ENCODE measurements around the gene SDK1.
"Not testable (repeated sequence)": the region's sequence is repeated elsewhere in the genome, so short reads cannot be mapped to it uniquely, and the experiment has no call there.

The SDK1 gene

GRCh38 chr7:3937605-3938004, 636.6 kb downstream of the SDK1 start:
- no peak for DNase-seq

DNA sequence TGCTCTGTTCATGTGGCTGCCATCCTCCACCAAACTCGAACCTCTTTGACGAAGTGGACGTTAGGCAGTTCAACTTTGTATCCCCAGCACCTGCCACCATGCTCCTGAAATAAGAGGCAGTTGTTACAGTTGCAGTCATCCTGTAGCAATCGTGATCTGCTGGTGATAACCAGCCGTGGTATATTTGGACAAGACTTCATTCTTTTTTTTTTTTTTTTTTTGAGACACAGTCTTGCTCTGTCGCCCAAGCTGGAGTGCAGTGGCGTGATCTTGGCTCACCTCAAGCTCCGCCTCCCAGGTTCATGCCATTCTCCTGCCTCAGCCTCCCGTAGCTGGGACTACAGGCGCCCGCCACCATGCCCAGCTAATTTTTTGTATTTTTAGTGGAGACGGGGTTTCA, 640.7 kb downstream of the SDK1 start:
- DNase-seq = not testable (repeated sequence)

- no peak for DNase-seq
These were observed 641.2 kb downstream of the SDK1 start for GRCh38 chr7:3942276-3942675.

DNA sequence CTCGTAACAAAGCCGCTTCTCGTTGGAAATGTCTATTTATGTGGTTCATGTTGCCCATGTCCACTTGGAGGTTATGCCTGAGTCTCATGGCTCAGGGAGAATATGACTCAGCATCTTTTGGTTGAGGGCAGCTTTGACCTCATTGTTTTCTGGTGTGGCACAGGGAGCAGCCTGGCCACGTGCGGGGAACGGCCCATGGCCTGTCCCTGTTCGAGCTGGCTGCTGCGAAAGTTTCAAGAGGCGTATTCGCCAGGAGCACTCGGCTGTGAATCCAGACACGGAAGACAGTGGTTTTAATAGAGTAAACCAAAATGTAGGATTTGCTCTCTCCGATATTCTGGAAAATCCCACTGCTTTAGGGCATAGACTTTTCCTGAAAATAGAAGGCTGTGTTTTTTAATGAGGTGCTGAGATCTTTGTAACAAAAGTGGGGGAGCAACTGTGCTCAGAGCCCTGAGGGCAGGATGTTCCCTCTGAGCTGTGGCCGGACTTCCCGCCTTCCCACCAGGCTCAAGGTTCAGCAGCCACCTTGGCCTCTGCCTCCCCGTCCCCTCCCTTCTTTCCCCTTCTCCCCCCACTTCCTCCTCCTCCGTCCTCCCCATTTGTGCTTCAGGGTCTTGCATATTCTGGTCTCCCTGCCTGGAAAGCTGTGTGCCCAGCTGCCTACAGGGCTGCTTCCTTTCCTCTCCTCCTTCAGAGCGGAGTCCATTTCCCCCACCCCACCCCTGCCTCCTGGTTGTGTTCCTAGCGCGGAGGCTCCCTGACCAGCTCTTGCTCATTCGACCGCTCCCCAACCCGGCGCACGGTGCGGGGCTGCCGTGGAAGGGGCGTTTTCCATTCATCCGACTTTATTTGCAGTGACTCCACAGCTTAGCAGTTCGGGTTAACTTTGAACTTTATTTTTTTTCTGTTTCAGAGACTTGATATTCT, 642.0 kb downstream of the SDK1 start:
- peak; percentile 75 for DNase-seq

DNA sequence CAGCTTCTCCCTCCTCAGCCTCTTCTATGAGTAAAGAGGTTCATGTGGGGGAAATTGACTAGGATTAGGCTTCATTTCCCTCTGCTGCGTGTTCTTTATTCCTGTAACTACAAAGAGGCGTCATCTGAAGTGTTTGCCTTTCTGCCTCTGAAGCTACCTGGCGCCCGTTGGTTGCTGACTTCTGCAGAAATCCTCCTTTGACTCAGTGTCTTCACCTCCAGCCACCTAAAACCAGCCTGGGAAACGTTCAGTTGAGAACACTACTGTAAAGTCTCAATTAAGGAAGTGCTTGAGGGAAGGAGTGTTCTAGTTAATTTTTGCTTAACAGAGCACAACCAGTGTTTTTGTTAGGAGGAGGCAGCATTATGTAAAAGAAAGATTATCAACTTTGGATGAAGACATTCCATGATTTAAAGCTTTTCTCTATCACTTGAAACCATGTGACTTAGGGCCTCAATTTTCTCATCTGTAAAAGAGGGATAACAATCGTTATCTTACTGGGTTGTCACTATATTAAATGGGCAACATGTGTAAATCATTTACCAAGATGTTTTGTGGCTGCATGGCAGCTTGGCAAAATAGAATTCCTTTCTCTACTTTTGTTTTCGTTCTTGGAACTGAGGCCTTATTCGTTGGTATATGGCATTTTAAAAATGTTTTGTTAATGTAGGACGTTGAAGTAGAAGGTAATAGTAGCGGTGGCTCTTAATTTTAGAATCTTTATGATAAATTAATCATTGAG, 642.9 kb downstream of the SDK1 start:
- DNase-seq = peak; percentile 90

DNA sequence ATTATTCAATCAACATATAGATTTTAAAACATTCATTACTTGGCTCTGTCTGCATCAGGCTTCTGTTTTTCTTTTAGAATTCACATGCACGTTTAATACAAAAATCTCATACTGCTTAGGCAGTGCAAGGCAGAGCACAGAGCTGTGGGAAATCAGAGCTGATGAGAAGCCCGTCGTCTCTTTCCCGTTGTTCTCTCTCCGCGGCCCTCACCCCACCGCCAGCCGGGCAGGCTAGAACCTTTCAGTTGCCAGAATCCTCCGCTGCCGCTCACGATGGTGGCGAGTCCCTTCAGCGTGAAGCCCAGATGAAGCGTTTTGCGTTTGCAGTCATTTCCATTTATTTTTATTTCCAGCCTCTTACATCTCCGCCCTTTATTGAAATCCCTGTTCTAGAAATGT, 648.2 kb downstream of the SDK1 start:
- DNase-seq = no peak

GRCh38 chr7:3950249-3950648, 649.2 kb downstream of the SDK1 start:
- DNase-seq = no peak

- no peak for DNase-seq
These were observed 650.4 kb downstream of the SDK1 start for GRCh38 chr7:3951316-3952055.

- no peak for DNase-seq
These were observed 652.1 kb downstream of the SDK1 start for GRCh38 chr7:3953133-3953532.

DNA sequence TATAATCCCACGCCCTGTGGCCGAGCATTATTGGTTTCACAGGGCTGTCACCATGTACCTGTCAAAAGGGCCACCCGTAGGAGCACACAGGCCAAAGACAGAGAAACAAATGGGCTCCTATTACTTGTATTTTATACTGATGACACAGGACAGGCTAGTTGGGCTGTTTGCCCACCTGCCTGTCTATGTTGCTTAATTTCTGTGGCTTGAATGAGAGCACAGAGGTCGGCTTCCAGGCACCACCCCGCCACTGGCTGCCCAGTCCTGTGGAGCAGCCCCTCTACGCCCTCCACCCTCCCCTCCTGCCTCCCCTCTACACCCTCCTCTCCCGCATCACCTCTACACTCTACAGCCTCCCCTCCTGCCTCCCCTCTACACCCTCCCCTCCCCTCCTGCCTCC, 652.9 kb downstream of the SDK1 start:
- DNase-seq = no peak

DNA sequence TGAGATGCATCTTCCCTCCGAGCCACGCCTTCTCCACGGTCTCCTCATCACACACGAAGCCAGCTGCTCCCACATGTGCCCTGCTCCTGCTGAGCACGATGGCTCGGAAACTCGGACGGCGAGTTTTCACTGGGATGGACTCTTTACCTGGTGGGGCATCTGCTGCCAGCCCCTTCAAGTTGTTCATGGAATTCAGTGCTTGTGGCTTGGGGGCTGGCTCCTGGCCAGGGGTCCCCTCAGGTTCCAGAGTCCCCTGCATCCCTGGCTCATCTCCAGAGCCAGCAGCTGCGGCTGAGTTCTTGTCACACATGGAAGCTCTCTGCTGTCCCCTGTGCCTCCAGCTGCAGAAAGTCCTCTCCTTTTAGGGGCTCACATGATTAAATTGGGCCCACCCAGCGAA, 654.0 kb downstream of the SDK1 start:
- no peak for DNase-seq

- peak; percentile 94 for DNase-seq
These were observed 655.0 kb downstream of the SDK1 start for GRCh38 chr7:3955751-3956696.

GRCh38 chr7:3956949-3957348, 655.9 kb downstream of the SDK1 start:
- no peak for DNase-seq

- no peak for DNase-seq
These were observed 656.5 kb downstream of the SDK1 start for GRCh38 chr7:3957472-3958108.

GRCh38 chr7:3958109-3958483, 657.0 kb downstream of the SDK1 start:
- no peak for DNase-seq

GRCh38 chr7:3959364-3959763, 658.3 kb downstream of the SDK1 start:
- DNase-seq = no peak

DNA sequence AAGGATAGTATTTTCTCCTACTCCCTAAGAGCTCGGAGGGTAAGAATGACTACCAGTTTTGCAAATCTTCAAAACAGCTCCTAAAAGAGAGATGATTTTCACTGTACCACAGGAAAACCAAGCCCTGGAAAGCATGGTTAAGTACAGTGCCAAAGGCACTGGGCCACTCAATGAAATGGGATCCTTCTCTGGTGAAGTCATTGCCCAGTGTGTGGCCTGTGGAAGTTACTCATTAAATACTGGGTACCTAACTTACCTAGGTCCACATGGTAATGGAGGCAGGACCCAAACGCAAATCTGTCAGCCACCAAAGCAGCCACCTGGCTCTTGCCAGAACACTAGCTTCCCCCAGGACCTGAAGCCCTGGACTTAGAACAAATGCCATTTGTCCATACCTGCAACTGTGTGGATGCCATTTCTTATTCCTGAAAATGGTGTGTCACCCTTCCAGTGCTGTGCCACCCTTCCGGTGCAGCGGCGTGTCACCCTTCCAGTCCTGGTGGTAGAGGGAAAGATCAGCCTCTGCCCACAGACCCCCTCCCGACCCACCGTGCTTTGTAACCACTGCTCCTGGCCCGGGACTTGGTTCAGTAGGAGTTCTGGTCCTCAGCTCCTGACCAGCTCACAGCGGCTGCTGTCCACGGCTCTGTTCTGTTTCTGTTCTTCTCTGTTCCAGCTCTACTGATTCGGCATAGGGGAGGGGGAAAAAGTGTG, 659.2 kb downstream of the SDK1 start:
- DNase-seq = no peak

GRCh38 chr7:3960942-3961341, 659.9 kb downstream of the SDK1 start:
- no peak for DNase-seq

- DNase-seq = no peak
These were observed 660.9 kb downstream of the SDK1 start for GRCh38 chr7:3961857-3962503.

DNA sequence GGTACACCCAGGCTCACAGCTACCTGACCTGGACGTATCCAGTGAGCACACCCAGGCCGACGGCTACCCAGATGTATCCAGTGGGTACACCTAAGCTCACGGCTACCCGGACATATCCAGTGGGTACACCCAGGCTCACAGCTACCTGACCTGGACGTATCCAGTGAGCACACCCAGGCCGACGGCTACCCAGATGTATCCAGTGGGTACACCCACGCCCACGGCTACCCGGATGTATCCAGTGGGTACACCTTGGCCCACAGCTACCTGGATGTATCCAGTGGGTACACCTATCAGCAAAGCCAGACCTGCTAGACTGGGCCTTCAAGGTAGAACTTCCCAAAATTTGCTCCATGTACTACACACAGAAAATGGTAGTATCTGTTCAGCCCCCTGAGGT, 662.7 kb downstream of the SDK1 start:
- DNase-seq = not testable (repeated sequence)

Measured in DMS153 (cell line).